Measurements from ENCODE around the gene TMPRSS9.

The TMPRSS9 gene

GRCh38 chr19:2362970-2363300 lies 2.9 kb downstream of the TMPRSS9 start:
- DNase-seq, result no peak

- no peak for DNase-seq
Measured at GRCh38 chr19:2363419-2363818, 3.4 kb downstream of the TMPRSS9 start.

- DNase-seq, result no peak
Measured at GRCh38 chr19:2365201-2365970, 5.3 kb downstream of the TMPRSS9 start.

GRCh38 chr19:2371656-2372055 lies 11.6 kb downstream of the TMPRSS9 start:
- no peak for DNase-seq

DNA sequence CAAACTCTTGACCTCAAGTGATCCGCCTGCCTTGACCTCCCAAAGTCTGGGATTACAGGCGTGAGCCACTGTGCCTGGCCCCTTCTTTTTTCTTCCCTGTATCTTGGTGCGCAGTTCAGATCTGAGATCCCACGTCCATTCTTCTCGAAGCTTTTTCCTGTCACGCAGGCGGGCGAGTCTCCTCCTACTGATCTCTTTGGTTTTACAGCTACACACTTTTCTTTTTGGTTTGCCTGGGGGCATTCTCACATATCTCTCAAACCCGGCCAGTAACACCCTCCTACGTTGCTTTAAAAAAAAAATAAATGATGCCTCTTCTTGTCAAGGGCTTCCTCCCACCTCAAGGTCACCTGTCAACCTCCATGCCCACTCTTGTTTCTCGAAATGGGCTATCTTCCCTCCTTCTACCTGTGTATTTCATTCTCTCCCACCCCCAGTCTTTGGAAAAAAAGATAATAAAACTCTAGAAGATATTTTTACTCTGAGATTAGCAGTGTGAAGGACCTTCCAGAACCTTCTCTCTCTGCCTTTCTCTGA lies 12.1 kb downstream of the TMPRSS9 start:
- DNase-seq, result no peak

- DNase-seq, result no peak
Measured at GRCh38 chr19:2374808-2375207, 14.7 kb downstream of the TMPRSS9 start.

DNA sequence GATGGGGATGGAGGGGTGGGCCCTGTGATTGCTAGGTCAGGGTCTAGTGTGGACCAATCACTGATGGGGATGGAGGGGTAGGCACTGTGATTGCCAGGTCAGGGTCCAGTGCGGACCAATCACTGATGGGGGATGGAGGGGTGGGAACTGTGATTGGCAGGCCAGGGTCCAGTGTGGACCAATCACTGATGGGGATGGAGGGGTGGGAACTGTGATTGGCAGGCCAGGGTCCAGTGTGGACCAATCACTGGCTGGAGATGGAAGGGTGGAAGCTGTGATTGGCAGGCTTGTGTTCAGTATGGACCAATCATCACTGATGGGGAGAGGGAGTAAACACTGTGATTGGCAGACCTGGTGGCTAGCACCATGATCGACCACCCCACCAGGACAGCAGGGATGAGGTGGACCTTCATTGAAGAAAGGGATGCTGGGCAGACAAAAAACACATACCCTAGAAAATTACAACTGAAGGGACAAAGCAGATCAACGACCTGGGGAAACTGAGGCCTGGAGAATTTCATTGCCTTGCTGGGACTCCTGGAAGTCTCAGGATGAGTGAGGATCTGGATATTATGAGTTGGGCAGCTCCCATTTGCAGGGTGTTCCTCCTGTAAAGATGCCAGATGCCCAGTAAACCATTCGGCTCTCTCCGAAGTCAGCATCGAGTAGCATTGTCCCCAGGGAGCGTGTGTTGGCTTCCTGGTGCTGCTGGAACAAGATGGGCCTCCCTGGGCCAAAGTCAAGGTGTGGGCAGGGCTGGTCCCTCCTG lies 15.5 kb downstream of the TMPRSS9 start:
- no peak for DNase-seq

GRCh38 chr19:2376784-2377519 lies 16.9 kb downstream of the TMPRSS9 start:
- DNase-seq, result no peak

DNA sequence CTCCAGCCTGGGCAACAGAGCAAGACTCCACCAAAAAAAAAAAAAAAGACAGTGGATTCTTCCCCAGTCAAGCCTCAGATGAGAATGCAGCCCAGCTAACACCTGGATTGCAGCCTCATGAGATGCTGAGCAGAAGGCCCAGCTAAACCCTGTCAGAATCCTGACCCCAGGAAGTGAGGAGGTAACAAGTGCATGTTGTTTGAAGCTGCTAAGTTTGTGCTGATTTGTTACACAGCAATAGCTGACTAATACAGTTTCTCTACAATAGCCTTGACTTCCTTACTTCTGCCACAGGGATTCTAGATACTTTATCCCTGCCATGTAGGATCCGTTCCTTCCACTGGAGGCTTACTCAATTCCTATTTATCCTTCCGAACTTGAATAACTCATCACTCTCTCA lies 20.5 kb downstream of the TMPRSS9 start:
- no peak for DNase-seq

GRCh38 chr19:2381148-2381820 lies 21.2 kb downstream of the TMPRSS9 start:
- DNase-seq, result no peak

DNA sequence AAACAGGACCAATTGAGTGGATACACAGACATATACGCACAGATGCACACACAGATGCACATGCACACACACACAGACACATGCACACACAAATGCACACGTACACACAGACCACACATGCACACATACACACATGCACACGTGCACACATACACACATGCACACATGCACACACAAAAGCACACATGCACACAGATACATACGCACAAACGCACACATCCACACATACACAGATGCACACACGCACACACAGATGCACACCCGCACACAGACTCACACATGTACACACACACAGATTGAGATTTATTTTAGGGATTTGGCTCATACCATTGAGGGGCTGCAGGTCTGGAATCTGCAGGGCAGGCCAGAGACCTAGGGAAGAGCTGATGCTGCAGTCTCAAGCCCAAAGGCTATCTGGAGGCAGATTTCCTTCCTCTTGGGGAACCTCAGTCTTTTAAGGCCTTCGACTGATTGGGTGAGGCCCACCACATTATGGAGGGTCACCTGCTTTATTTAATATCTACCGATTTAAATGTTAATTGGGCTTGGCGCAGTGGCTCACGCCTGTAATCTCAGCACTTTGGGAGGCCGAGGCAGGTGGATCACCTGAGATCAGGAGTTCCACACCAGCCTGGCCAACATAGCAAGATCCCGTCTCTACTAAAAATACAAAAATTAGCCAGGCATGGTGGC lies 22.6 kb downstream of the TMPRSS9 start:
- no peak for DNase-seq

DNA sequence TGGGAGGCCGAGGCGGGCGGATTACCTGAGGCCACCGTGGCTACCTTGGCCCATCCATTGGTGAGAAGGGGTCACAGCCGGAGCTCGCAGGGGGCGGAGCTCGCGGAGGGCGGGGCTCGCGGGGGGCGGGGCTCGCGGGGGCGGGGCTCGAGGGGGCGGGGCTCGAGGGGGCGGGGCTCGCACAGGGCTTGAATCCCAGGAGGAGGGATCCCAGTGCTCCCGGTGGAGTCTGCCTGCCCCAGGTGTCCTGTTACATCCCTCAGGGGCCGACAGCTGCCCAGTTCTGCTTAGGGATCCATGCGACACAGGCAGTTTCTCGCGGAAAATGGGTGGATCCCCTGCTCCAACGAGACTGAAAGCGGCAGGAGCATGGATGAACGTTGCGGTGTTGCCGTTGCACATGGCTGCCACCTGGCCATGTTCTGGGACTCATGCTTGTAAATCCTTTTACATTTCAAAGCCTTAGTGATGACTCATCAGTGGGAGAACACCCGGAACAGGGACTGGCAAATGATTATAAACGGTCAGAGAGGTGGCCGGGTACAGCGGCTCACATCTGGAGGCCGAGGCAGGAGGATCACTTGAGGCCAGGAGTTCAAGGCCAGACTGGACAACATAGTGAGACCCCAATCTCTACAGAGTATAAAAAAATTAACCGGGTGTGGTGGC lies 25.1 kb downstream of the TMPRSS9 start:
- DNase-seq, result no peak

DNA sequence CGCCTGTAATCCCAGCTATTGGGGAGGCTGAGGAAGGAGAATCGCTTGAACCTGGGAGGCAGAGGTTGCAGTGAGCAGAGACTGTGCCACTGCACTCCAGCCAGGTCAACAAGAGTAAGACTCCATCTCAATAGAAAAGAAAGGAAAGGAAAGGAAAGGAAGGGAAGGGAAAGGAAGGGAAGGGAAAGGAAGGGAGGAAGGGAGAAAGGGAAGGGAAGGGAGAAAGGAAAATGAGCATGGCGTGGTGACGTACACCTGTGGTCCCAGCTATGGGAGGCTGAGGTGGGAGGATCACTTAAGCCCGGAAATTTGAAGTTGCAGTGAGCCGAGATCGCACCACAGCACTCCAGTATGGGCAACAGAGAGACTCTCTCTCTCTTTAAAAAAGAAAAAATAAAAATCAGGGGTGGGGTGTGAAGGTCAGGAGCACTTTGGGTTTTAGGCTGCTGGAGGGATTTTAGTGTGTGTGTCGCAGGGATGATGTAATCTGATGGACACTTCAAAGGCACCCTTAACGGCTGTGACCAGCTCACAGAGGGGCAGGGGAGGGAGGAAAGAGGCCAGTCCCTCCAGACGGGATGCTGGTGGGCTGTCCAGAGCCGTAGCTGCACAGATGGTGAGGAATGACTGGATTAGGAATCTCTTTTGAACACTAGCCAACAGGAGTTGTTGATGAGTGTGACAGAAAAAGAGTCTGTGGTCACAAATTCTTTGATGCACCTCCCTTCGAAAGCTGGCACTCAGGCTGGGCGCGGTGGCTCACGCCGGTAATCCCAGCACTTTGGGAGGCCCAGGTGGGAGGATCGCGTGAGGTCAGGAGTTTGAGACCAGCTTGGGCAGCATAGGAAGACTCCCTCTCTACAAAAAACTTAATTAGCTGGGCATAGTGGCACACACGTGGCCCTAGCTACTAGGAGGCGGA lies 27.6 kb downstream of the TMPRSS9 start:
- DNase-seq, result no peak

- DNase-seq, result no peak
Measured at GRCh38 chr19:2389594-2389993, 29.5 kb downstream of the TMPRSS9 start.

DNA sequence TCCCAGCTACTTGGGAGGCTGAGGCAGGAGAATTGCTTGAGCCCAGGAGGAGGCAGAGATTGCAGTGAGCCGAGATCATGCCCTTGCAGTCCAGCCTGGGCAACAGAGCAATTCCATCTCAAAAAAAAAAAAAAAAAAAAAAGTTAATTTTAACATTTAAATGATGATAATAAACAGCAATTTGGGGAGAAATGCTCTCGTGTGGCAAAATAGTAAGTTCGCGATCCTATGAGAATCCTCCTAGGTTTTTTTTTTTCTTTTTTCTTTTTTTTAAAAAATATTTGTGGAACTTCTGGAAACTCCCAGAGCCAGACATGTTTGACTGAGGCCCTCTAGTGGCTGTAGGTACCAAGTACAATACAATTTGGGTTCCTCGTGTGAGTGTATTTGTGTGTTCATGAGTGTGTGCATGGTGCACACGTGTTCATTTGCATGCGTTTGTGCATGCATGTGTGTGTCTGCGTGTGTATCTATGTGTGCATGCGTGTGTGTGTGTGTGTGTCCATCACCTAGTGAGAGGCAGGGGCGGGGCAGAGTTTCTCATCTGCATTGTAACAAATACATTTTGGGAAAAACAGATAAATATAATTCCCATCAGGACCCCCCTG lies 31.2 kb downstream of the TMPRSS9 start:
- peak; percentile 74 for DNase-seq

- no peak for DNase-seq
Measured at GRCh38 chr19:2392366-2392765, 32.3 kb downstream of the TMPRSS9 start.

DNA sequence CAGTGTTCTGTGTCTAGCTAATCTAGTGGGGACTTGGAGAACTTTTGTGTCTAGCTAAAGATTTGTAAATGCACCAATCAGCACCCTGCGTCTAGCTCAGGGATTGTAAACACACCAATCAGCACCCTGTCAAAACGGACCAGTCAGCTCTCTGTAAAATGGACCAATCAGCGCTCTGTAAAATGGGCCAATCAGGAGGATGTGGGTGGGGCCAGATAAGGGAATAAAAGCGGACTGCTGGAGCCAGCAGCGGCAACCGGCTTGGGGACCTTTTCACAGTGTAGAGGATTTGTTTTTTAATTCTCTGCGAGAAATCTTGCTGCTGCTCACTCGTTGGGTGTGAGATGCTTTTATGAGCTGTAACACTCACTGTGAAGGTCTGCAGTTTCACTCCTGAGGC lies 32.8 kb downstream of the TMPRSS9 start:
- DNase-seq, result peak; percentile 25

DNA sequence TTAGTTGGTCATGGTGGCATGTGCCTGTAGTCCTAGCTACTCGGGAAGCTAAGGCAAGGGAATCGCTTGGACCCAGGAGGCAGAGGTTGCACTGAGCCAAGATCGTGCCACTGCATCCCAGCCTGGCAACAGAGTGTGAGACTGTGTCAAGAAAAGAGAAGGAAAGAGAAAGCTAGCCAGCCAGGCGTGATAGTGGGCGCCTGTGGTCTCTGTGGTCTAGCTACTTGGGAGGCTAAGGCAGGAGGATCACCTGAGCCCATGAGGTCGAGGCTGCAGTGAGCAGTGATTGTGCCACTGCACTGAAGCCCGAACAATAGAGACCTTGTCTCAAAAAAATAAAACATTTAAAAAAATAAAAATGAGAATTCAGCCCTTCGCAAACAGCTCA lies 34.0 kb downstream of the TMPRSS9 start:
- no peak for DNase-seq

DNA sequence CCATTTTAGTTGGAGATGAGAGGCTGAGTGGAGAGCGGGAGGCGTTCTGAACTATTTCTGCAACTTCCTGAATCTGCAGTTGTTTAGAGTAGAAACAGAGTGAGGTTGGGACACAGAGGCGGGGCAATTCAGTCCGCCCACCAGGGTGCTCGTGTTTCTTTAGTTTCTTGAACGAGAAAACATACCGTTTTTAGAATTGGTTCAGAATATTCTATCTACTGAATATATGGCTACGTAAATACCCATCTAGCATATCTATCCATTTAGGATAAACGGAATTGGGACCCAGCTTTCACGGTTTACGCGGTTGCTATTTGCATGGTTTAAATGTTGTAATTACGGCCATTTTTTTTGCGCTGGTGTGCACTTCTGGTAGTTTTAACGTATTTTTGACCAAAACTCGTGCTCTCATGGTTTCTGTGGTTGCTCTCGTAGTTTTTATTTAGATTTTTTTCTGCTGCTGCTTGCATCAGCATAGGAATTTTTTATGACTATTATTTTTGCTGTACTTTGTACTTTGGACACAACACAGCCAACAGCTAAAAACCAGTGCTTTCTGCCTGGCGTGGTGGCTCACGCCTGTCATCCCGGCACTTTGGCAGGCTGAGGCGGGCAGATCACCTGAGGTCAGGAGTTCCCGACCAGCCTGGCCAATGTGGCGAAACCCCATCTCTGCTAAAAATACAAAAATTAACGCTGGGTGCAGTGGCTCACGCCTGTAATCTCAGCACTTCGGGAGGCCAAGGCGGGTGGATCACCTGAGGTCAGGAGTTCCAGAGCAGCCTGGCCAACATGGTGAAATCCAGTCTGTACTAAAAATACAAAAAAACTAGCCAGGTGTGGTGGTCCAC lies 34.6 kb downstream of the TMPRSS9 start:
- peak; percentile 32 for DNase-seq

Measured in CD4-positive, alpha-beta T cell treated with Interleukin-21 for 1 hour (primary cell).